Measurements from ENCODE around the gene CDH23. TPM values are rescaled to one million over a fixed set of nuclear protein-coding genes. Genes with fewer than 3 reads are reported as not detected.

The CDH23 gene
- total and polyA plus RNA-seq, 10 of the 15 experiments (the other 5 are each of a cell fraction or from before 2014, with no cell fraction given) = 0.09 to 0.40 (median 0.15) TPM; not detected in 1

GRCh38 chr10:71717056-71717455 lies 320.3 kb downstream of the CDH23 start:
- RAD21 ChIA-PET (ENCODE audit: unreplicated experiment) = interaction anchor here (2.2 kb wide), 1 partner anchor 95 kb away, joined by 6 read pairs; no protein-coding TSS in a partner anchor
- FAIRE-seq (no peak), ATAC-seq (no peak), DNase-seq (ENCODE audit: low read depth, low spot score) (no peak)
- Histone ChIP-seq H4K20me1 (ENCODE audit: control insufficient read depth, insufficient read depth) (no peaks in the 10 kb centered on the region), H3K4me2 (ENCODE audit: control insufficient read depth, insufficient read depth) (no peak overlapping the region), H2AFZ (ENCODE audit: control insufficient read depth, low read depth, low read length) (no peak overlapping the region), H3K27ac (ENCODE audit: control insufficient read depth, insufficient read depth) (no peak overlapping the region), H3K9me3 (replicated peaks; ENCODE audit: control insufficient read depth, insufficient read depth, low read length) (no peaks in the 10 kb centered on the region), H3K27me3 (replicated peaks in 1 of 2; ENCODE audit: control insufficient read depth in 2 of 2, insufficient read depth in 2 of 2, low read length in 1 of 2) (no peaks in the 10 kb centered on the region), H3K36me3 (ENCODE audit: control insufficient read depth in 2 of 2, insufficient read depth in 2 of 2, low read length in 1 of 2) (no peaks in the 10 kb centered on the region), H3K79me2 (ENCODE audit: control insufficient read depth, insufficient read depth, low read length) (no peaks in the 10 kb centered on the region), H3K4me3 (no peak overlapping the region), H3K9ac (ENCODE audit: control insufficient read depth, insufficient read depth, low read length) (no peak overlapping the region), H3K4me1 (ENCODE audit: control insufficient read depth, insufficient read depth, low read length) (peaks cover 26% of the 10 kb centered on the region)
- 49% methylated on average over 4 of the region's 4 CpGs for WGBS (ENCODE audit: insufficient coverage, insufficient replicate concordance, low lambda C conversion rate, missing lambda C conversion rate)
- intact Hi-C loops (cut with micrococcal nuclease; ENCODE audit: unreplicated experiment) (no loop called here), in situ Hi-C loops (cut with MboI) (no loop called here)
- CTCF ChIA-PET = interaction anchor here (0.6 to 2.5 kb wide), 7 partner anchors 8 to 168 kb away, joined by 3 to 8 read pairs (median 3); partner anchors contain the start of gene VSIR
- no TSS peak for BruUV-seq (replicated peaks)
- SMC1A ChIA-PET (ENCODE audit: uncharacterized antibody, unreplicated experiment) = interaction anchor here (1.0 kb wide), 1 partner anchor 179 kb away, joined by 3 read pairs; no protein-coding TSS in a partner anchor
- TF ChIP-seq YY1 (IDR thresholded peaks at IDR 0.05; ENCODE audit: low read depth, low read length) (no peak), KLF5 (IDR thresholded peaks at IDR 0.05; ENCODE audit: partially characterized antibody) (no peak), EED (IDR thresholded peaks at IDR 0.05; ENCODE audit: low read depth) (no peak), STAT3 (IDR thresholded peaks at IDR 0.05; ENCODE audit: low read depth, low read length) (no peak), PAX5 (IDR thresholded peaks at IDR 0.05; ENCODE audit: borderline replicate concordance, low read depth, low read length) (no peak), ATF3 (IDR thresholded peaks at IDR 0.05; ENCODE audit: borderline replicate concordance, extremely low read depth, low read depth, low read length) (no peak), E2F8 (IDR thresholded peaks at IDR 0.05; ENCODE audit: low read depth, partially characterized antibody) (no peak), NKRF (conservative IDR thresholded peaks at IDR 0.05) (no peak), SP1 (IDR thresholded peaks at IDR 0.05; ENCODE audit: low read depth, low read length) (no peak), SRF (IDR thresholded peaks at IDR 0.05; ENCODE audit: low read depth in 2 of 2, low read length in 2 of 2) (no peak), SREBF2 (IDR thresholded peaks at IDR 0.05; ENCODE audit: low read length) (no peak), SIX5 (IDR thresholded peaks at IDR 0.05; ENCODE audit: low read depth, low read length, severe bottlenecking) (no peak), MEF2A (IDR thresholded peaks at IDR 0.05; ENCODE audit: insufficient read depth, low read depth, low read length) (no peak), RCOR1 (conservative IDR thresholded peaks at IDR 0.05; ENCODE audit: low read depth, low read length) (no peak), ETV6 (conservative IDR thresholded peaks at IDR 0.05 in 1 of 2, IDR thresholded peaks at IDR 0.05 in 1 of 2; ENCODE audit: borderline replicate concordance in 1 of 2, low read depth in 1 of 2) (no peak), EP300 (IDR thresholded peaks at IDR 0.05; ENCODE audit: borderline replicate concordance in 1 of 2, control insufficient read depth in 1 of 2, low read depth in 2 of 2, low read length in 2 of 2) (no peak), ZSCAN29 (IDR thresholded peaks at IDR 0.05) (no peak), KAT2A (conservative IDR thresholded peaks at IDR 0.05; ENCODE audit: control insufficient read depth, low read depth, low read length) (no peak), NFYA (IDR thresholded peaks at IDR 0.05; ENCODE audit: borderline replicate concordance, low read depth, low read length) (no peak)
- POLR2A ChIA-PET = interaction anchor here (0.8 kb wide), 1 partner anchor 11 kb away, joined by 3 read pairs; no protein-coding TSS in a partner anchor

All from GM12878 (cell line).